LHCN-M2 (cell line): ENCODE results near the gene RALGPS2. TPM values are rescaled to one million over a fixed set of nuclear protein-coding genes. Genes with fewer than 3 reads are reported as not detected.

Experiments used
- DNase-seq: peaks from one replicate; pipeline ENCODE4 v3.0.0-alpha.2; 2012; ENCODE audit warnings: low read depth
- total RNA-seq: library from RNA; depleted of rRNA; stranded (reverse); fragments of >200 nt; gene quantifications from 2 replicates; pipeline ENCODE4 v1.2.3, GENCODE V29; 2014

RALGPS2 gene
- total RNA-seq, 1 experiment from 2014 or later: 33.1 TPM

GRCh38 chr1:178862864-178863263, 137.8 kb downstream of the RALGPS2 start:
- no peak for DNase-seq

GRCh38 chr1:178864326-178864725, 139.3 kb downstream of the RALGPS2 start:
- no peak for DNase-seq

GRCh38 chr1:178867670-178868069, 142.6 kb downstream of the RALGPS2 start:
- peak; percentile 37 for DNase-seq

GRCh38 chr1:178868706-178869105, 143.7 kb downstream of the RALGPS2 start:
- DNase-seq: no peak

GRCh38 chr1:178869119-178869697, 144.2 kb downstream of the RALGPS2 start:
- peak; percentile 55 for DNase-seq

GRCh38 chr1:178870221-178870620, 145.2 kb downstream of the RALGPS2 start:
- DNase-seq: no peak

- peak; percentile 59 for DNase-seq
Observed at GRCh38 chr1:178870944-178871343, 145.9 kb downstream of the RALGPS2 start, which contains the start of gene ANGPTL1. Gene ANGPTL1 (minus strand): TSS chr1:178871077. CDS start chr1:178865776, 5,301 bp downstream.

- no peak for DNase-seq
Observed at GRCh38 chr1:178871551-178872320, 146.7 kb downstream of the RALGPS2 start.

GRCh38 chr1:178874966-178875365, 149.9 kb downstream of the RALGPS2 start:
- DNase-seq: peak; percentile 13

GRCh38 chr1:178875936-178876335, 150.9 kb downstream of the RALGPS2 start:
- no peak for DNase-seq

- DNase-seq: no peak
Observed at GRCh38 chr1:178877896-178878295, 152.9 kb downstream of the RALGPS2 start.

- DNase-seq: no peak
Observed at GRCh38 chr1:178881950-178882349, 156.9 kb downstream of the RALGPS2 start.

- no peak for DNase-seq
Observed at GRCh38 chr1:178885869-178886268, 160.8 kb downstream of the RALGPS2 start.

GRCh38 chr1:178886551-178886950, 161.5 kb downstream of the RALGPS2 start:
- DNase-seq: no peak

GRCh38 chr1:178895928-178896327, 170.9 kb downstream of the RALGPS2 start:
- DNase-seq: no peak

GRCh38 chr1:178898401-178898800, 173.4 kb downstream of the RALGPS2 start:
- DNase-seq: no peak

- no peak for DNase-seq
Observed at GRCh38 chr1:178899402-178899801, 174.4 kb downstream of the RALGPS2 start.

- no peak for DNase-seq
Observed at GRCh38 chr1:178901482-178902125, 176.6 kb downstream of the RALGPS2 start.

- DNase-seq: peak; percentile 22
Observed at GRCh38 chr1:178908358-178908757, 183.3 kb downstream of the RALGPS2 start.

GRCh38 chr1:178910023-178910422, 185.0 kb downstream of the RALGPS2 start:
- no peak for DNase-seq

GRCh38 chr1:178912597-178912996, 187.6 kb downstream of the RALGPS2 start:
- no peak for DNase-seq

GRCh38 chr1:178916448-178917174, 191.6 kb downstream of the RALGPS2 start:
- DNase-seq: no peak
